ENCODE data around the gene ETS1. TPM values are rescaled to one million over a fixed set of nuclear protein-coding genes. Genes with fewer than 3 reads are reported as not detected.

Gene ETS1
- polyA plus RNA-seq, 2 of the 4 experiments (the other 2 are of a cell fraction): 14.5 to 18.8 TPM

- Histone ChIP-seq H3K4me1 (peaks cover 13% of the 10 kb centered on the region), H3K9me3 (no peaks in the 10 kb centered on the region), H3K4me3 (no peak overlapping the region), H3K27ac (no peak overlapping the region), H3K4me2 (peak overlapping the region; percentile 46)
- no peak for TF ChIP-seq ATOH8 (CRISPR knock-in tag; IDR thresholded peaks at IDR 0.05; ENCODE audit: low read depth)
- TF ChIP-seq FOSL2 (IDR thresholded peaks at IDR 0.05): no peak
- TF ChIP-seq FOSL2 (CRISPR knock-in tag; IDR thresholded peaks at IDR 0.05): peak; percentile 23; the same call in 1 of the 2 replicates
- no peak for TF ChIP-seq TP53 (CRISPR knock-in tag; IDR thresholded peaks at IDR 0.05)
- TF ChIP-seq CHD2 (IDR thresholded peaks at IDR 0.05; ENCODE audit: low read length, partially characterized antibody): no peak
- no peak for TF ChIP-seq ESRRA (IDR thresholded peaks at IDR 0.05; ENCODE audit: borderline replicate concordance, low read length)
- no peak for TF ChIP-seq CBX8 (IDR thresholded peaks at IDR 0.05)
- no peak for TF ChIP-seq ELK1 (IDR thresholded peaks at IDR 0.05; ENCODE audit: low read depth, low read length)
- no peak for TF ChIP-seq RCOR1 (IDR thresholded peaks at IDR 0.05; ENCODE audit: low read depth, low read length)
- TF ChIP-seq ZFP36 (IDR thresholded peaks at IDR 0.05; ENCODE audit: borderline replicate concordance, partially characterized antibody): no peak
- DNase-seq (ENCODE audit: low read depth in 1 of 2, low spot score in 1 of 2): peak; percentile 3 to 6
- CTCF ChIA-PET: no interaction called here
- FAIRE-seq: no peak
- WGBS (ENCODE audit: missing lambda C conversion rate): 46% methylated on average over 4 of the region's 4 CpGs
- no peak for ATAC-seq
- POLR2A ChIA-PET: no interaction called here
Measured at GRCh38 chr11:128412847-128413791, 174.2 kb downstream of the ETS1 start.

- no peaks in the 10 kb centered on the region for H3K9me3 ChIP-seq
- no peak overlapping the region for H3K27ac ChIP-seq
- WGBS (ENCODE audit: missing lambda C conversion rate): 85% methylated on average over 5 of the region's 5 CpGs
- ChIA-PET CTCF (no interaction called here), POLR2A (no interaction called here)
- TF ChIP-seq CHD2 (IDR thresholded peaks at IDR 0.05; ENCODE audit: low read length, partially characterized antibody): no peak
- no peak for TF ChIP-seq ESRRA (IDR thresholded peaks at IDR 0.05; ENCODE audit: borderline replicate concordance, low read length)
- no peak for TF ChIP-seq CEBPB (IDR thresholded peaks at IDR 0.05)
- no peak for TF ChIP-seq HES2 (IDR thresholded peaks at IDR 0.05)
- TF ChIP-seq RFX5 (IDR thresholded peaks at IDR 0.05): no peak
- TF ChIP-seq GATA3 (IDR thresholded peaks at IDR 0.05; ENCODE audit: borderline replicate concordance): no peak
- TF ChIP-seq HEYL (CRISPR knock-in tag; IDR thresholded peaks at IDR 0.05): no peak
- no peak for TF ChIP-seq ZNF302 (CRISPR knock-in tag; IDR thresholded peaks at IDR 0.05)
- no peak for TF ChIP-seq ZSCAN20 (CRISPR knock-in tag; IDR thresholded peaks at IDR 0.05)
- TF ChIP-seq ELK1 (IDR thresholded peaks at IDR 0.05; ENCODE audit: low read depth, low read length): no peak
- no peak for TF ChIP-seq HOXB13 (CRISPR knock-in tag; IDR thresholded peaks at IDR 0.05; ENCODE audit: low read depth)
- TF ChIP-seq ZFP36 (IDR thresholded peaks at IDR 0.05; ENCODE audit: borderline replicate concordance, partially characterized antibody): no peak
- no peak for TF ChIP-seq CTCF (IDR thresholded peaks at IDR 0.05)
- TF ChIP-seq NPAS2 (CRISPR knock-in tag; IDR thresholded peaks at IDR 0.05; ENCODE audit: borderline replicate concordance): no peak
- no peak for TF ChIP-seq USF2 (IDR thresholded peaks at IDR 0.05)
- TF ChIP-seq HDAC2 (IDR thresholded peaks at IDR 0.05): no peak
- TF ChIP-seq NFE2L2 (conservative IDR thresholded peaks at IDR 0.05; ENCODE audit: low read length): no peak
- no peak for TF ChIP-seq EP300 (IDR thresholded peaks at IDR 0.05)
- no peak for TF ChIP-seq CHD4 (IDR thresholded peaks at IDR 0.05; ENCODE audit: borderline replicate concordance)
- TF ChIP-seq POLR2AphosphoS2 (conservative IDR thresholded peaks at IDR 0.05; ENCODE audit: low read length): no peak
- H3K4me1 ChIP-seq: peaks cover 13% of the 10 kb centered on the region
- no peak overlapping the region for H3K4me2 ChIP-seq
- no peak overlapping the region for H3K4me3 ChIP-seq
- FAIRE-seq: no peak
- DNase-seq (ENCODE audit: low read depth in 1 of 2, low spot score in 1 of 2): no peak
- no peak for ATAC-seq
Measured at GRCh38 chr11:128411812-128412211, 175.5 kb downstream of the ETS1 start.

Data from A549 (cell line).